GM12878 (cell line): ENCODE data around the gene KIDINS220. TPM values are rescaled to one million over a fixed set of nuclear protein-coding genes. Genes with fewer than 3 reads are reported as not detected.

ENCODE experiments used
- BCLAF1 ChIP-seq: fragments of 450-650 bp; IDR thresholded peaks from 2 replicates; pipeline ENCODE4 v1.6.1; 2017; ENCODE audit warnings: antibody characterized with exemption, mild to moderate bottlenecking, moderate library complexity
- BMI1 ChIP-seq: fragments of 450-650 bp; IDR thresholded peaks from 2 replicates; pipeline ENCODE4 v1.6.1; 2016; ENCODE audit warnings: mild to moderate bottlenecking, moderate library complexity, borderline replicate concordance
- CTCF ChIP-seq, 3 experiments: IDR thresholded peaks in 2 of 3; conservative IDR thresholded peaks in 1 of 3; 2 replicates each; pipeline ENCODE4 v1.5.1; 2011; ENCODE audit warnings: low read depth in 3 of 3, low read length in 3 of 3, mild to moderate bottlenecking in 3 of 3, control low read depth in 2 of 3, moderate library complexity in 2 of 3, inconsistent platforms in 1 of 3, mixed read lengths in 1 of 3; ENCODE audit not compliant: control insufficient read depth in 2 of 3, insufficient read depth in 1 of 3; ENCODE audit errors: extremely low read depth in 1 of 3
- ESRRA ChIP-seq: IDR thresholded peaks from 2 replicates; pipeline ENCODE4 v1.6.1; 2012; ENCODE audit warnings: mild to moderate bottlenecking, low read length, improper control_type of control experiment
- FOXK2 ChIP-seq: fragments of 450-650 bp; IDR thresholded peaks from 2 replicates; pipeline ENCODE4 v1.6.1; 2017; ENCODE audit warnings: mild to moderate bottlenecking, moderate library complexity
- HDAC2 ChIP-seq: fragments of 200-600 bp; sonication (generic); IDR thresholded peaks from 2 replicates; pipeline ENCODE4 v1.6.1; 2017
- KAT2A ChIP-seq: conservative IDR thresholded peaks from 2 replicates; pipeline ENCODE4 v1.6.1; 2011; ENCODE audit warnings: low read depth, low read length; ENCODE audit not compliant: control insufficient read depth
- MEF2A ChIP-seq: IDR thresholded peaks from 2 replicates; pipeline ENCODE4 v1.6.1; 2011; ENCODE audit warnings: low read depth, mild to moderate bottlenecking, low read length, moderate library complexity; ENCODE audit not compliant: insufficient read depth
- NFYB ChIP-seq: IDR thresholded peaks from 2 replicates; pipeline ENCODE4 v1.6.1; 2011; ENCODE audit warnings: low read depth, mild to moderate bottlenecking, low read length, improper control_type of control experiment, moderate library complexity; ENCODE audit not compliant: insufficient read depth
- NR2C1 ChIP-seq: fragments of 450-650 bp; IDR thresholded peaks from 2 replicates; pipeline ENCODE4 v1.6.1; 2017; ENCODE audit warnings: antibody characterized with exemption, mild to moderate bottlenecking, moderate library complexity
- PAX8 ChIP-seq: fragments of 450-650 bp; IDR thresholded peaks from 2 replicates; pipeline ENCODE4 v1.6.1; 2017; ENCODE audit warnings: mild to moderate bottlenecking, moderate library complexity
- POLR2AphosphoS5 ChIP-seq: IDR thresholded peaks from 2 replicates; pipeline ENCODE4 v1.6.1; 2011; ENCODE audit warnings: mild to moderate bottlenecking, low read length, inconsistent platforms
- RAD21 ChIP-seq: IDR thresholded peaks from 2 replicates; pipeline ENCODE4 v1.6.1; 2011; ENCODE audit warnings: mild to moderate bottlenecking, low read depth, low read length, moderate library complexity; ENCODE audit not compliant: insufficient read depth
- RCOR1 ChIP-seq: conservative IDR thresholded peaks from 2 replicates; pipeline ENCODE4 v1.6.1; 2012; ENCODE audit warnings: low read depth, low read length, improper control_type of control experiment
- RELA ChIP-seq: fragments of 450-650 bp; IDR thresholded peaks from 2 replicates; pipeline ENCODE4 v1.8.0; 2014; ENCODE audit warnings: borderline replicate concordance; ENCODE audit not compliant: partially characterized antibody
- SMARCA5 ChIP-seq: fragments of 450-650 bp; IDR thresholded peaks from 2 replicates; pipeline ENCODE4 v1.6.1; 2017; ENCODE audit warnings: mild to moderate bottlenecking
- SRF ChIP-seq, 2 experiments: IDR thresholded peaks; 2 replicates each; pipeline ENCODE4 v1.6.1; 2011; ENCODE audit warnings: low read depth in 2 of 2, low read length in 2 of 2, mild to moderate bottlenecking in 1 of 2, moderate library complexity in 1 of 2
- USF1 ChIP-seq: IDR thresholded peaks from 2 replicates; pipeline ENCODE4 v1.6.1; 2011; ENCODE audit warnings: borderline replicate concordance, low read depth, mild to moderate bottlenecking, moderate library complexity, mixed read lengths, low read length; ENCODE audit not compliant: insufficient read depth; ENCODE audit errors: extremely low read length
- ZBTB11 ChIP-seq: fragments of 450-650 bp; formaldehyde crosslinking; IDR thresholded peaks from 2 replicates; pipeline ENCODE4 v1.5.0; 2022; ENCODE audit warnings: mild to moderate bottlenecking, missing genetic modification characterization
- polyA plus RNA-seq, 11 experiments: library from polyadenylated mRNA; depleted of rRNA in 4 of 11; unstranded in 6 of 11; stranded (reverse) in 5 of 11; fragments of >200 nt; fragmentation: Nextera tagmentation in 4 of 11; fragmentation: Illumina TruSeq in 1 of 11; extraction: Ambion mirVana in 4 of 11; extraction: Trizol in 1 of 11; gene quantifications; 1 replicate in 1 of 11; 2 replicates in 10 of 11; pipeline versions ENCODE4 v1.2.1 to v1.2.3, GENCODE V29; 2011 to 2016; ENCODE audit warnings: inconsistent platforms in 2 of 11, missing spikeins in 2 of 11, low read depth in 1 of 11
- total RNA-seq, 4 experiments: library from RNA; depleted of rRNA in 3 of 4; stranded (reverse); fragments of >200 nt in 3 of 4; fragmentation: Illumina TruSeq in 1 of 4; extraction: Trizol in 1 of 4; gene quantifications; 2 replicates each; pipeline versions ENCODE4 v1.2.1 to v1.2.3, GENCODE V29; 2013 to 2021

KIDINS220 gene
- total and polyA plus RNA-seq, 10 of the 15 experiments (the other 5 are each of a cell fraction or from before 2014, with no cell fraction given): 6.0 to 31.2 (median 16.0) TPM

GRCh38 chr2:8681786-8682692, 155.4 kb downstream of the KIDINS220 start, which contains the start of gene ID2 (continued):
- no peak for TF ChIP-seq SRF (IDR thresholded peaks at IDR 0.05; ENCODE audit: low read depth in 2 of 2, low read length in 2 of 2)
- TF ChIP-seq FOXK2: no peak; the same call in 1 of the 2 replicates
- TF ChIP-seq NFYB: peak; percentile 95
- no peak for TF ChIP-seq CTCF (IDR thresholded peaks at IDR 0.05 in 2 of 3, conservative IDR thresholded peaks at IDR 0.05 in 1 of 3; ENCODE audit: control insufficient read depth in 2 of 3, extremely low read depth in 1 of 3, insufficient read depth in 1 of 3, low read depth in 3 of 3, low read length in 3 of 3)
- peak; percentile 100 for TF ChIP-seq POLR2AphosphoS5
- TF ChIP-seq USF1: no peak
- TF ChIP-seq RCOR1: no peak; the same call in 1 of the 2 replicates
- no peak for TF ChIP-seq BMI1
- TF ChIP-seq NR2C1: no peak
- TF ChIP-seq RELA: peak; percentile 52
- TF ChIP-seq HDAC2: no peak
- 0 out of 2 replicates have a peak, but pooled peaks have one; percentile 18 for TF ChIP-seq ZBTB11
- TF ChIP-seq RAD21: no peak
- TF ChIP-seq SMARCA5: peak; percentile 83
- peak; percentile 34; the same call in 1 of the 2 replicates for TF ChIP-seq KAT2A
- no peak for TF ChIP-seq PAX8
- peak; percentile 87; the same call in 1 of the 2 replicates for TF ChIP-seq ESRRA
- 0 out of 2 replicates have a peak, but pooled peaks have one; percentile 39 for TF ChIP-seq MEF2A
- no peak for TF ChIP-seq BCLAF1
